ENCODE data around the gene CUL1.

The CUL1 gene

GRCh38 chr7:148850564-148850963 lies 151.9 kb downstream of the CUL1 start:
- no peaks in the 10 kb centered on the region for H3K36me3 ChIP-seq
- no peaks in the 10 kb centered on the region for H3K27me3 ChIP-seq
- TF ChIP-seq CTCF (IDR thresholded peaks at IDR 0.05) = no peak
- no peaks in the 10 kb centered on the region for H3K9me3 ChIP-seq
- no peak overlapping the region for H3K27ac ChIP-seq
- no peak for DNase-seq
- H3K4me1 ChIP-seq = no peaks in the 10 kb centered on the region
- intact Hi-C loops (cut with DNase I; ENCODE audit: low total_unique reads) = no loop called here
- no peak overlapping the region for H3K4me3 ChIP-seq
